Adipose tissue (tissue), 3 donors: Measurements from ENCODE around the gene SCN11A. TPM values are rescaled to one million over a fixed set of nuclear protein-coding genes. Genes with fewer than 3 reads are reported as not detected.
"Not testable (repeated sequence)": the region's sequence is repeated elsewhere in the genome, so short reads cannot be mapped to it uniquely, and the experiment has no call there.

Experiments used
- H3K27ac ChIP-seq: one replicate; pipeline ENCODE4 v1.5.1; 2013; ENCODE audit warnings: low read depth, low read length
- WGBS, 3 donors: extraction: QIAGEN DNeasy Blood & Tissue Kit; methylation state at CpG; one replicate each; pipeline ENCODE4 v1.1.7; 2013; 5-methylcytosine and 5-hydroxymethylcytosine counted together
- polyA plus RNA-seq, 3 donors: library from polyadenylated mRNA; stranded (reverse); fragments of 200-250 nt; gene quantifications; one replicate each; pipeline ENCODE4 v1.2.3, GENCODE V29; 2013
- donor health status: healthy with polysubstance abuse.
- donor health status: Bipolar disorder and iron deficiency.
- donor health status: healthy.

Gene SCN11A
- polyA plus RNA-seq, 3 donors: 0.07 to 0.22 (median 0.21) TPM

DNA sequence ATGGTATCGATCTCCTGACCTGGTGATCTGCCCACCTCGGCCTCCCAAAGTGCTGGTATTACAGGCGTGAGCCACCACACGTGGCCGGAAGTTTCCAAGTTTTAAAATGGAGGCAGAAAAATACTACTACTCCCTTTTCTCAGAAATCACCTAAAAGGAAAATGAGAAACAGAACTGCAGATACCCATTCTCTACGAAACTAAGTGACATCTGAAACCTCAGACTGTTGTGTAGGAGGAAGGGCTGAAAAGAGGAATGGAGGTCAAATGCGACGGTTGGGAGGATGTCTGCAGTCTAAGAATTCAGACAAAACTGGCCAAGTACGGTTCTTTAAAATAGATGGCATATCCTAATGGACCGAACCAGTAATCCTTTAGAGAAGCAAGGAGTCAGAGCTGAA lies 24.2 kb upstream of the SCN11A start:
- WGBS, 3 donors: 94 to 99% (median 98%) methylated on average over 10 of the region's 10 CpGs
- H3K27ac ChIP-seq: no peak overlapping the region

GRCh38 chr3:39068556-39068955 lies 16.8 kb upstream of the SCN11A start:
- 92 to 93% (median 93%) methylated on average over 3 of the region's 3 CpGs for WGBS, 3 donors
- H3K27ac ChIP-seq: no peak overlapping the region

GRCh38 chr3:39067286-39067685 lies 15.5 kb upstream of the SCN11A start:
- WGBS, 3 donors: 61 to 64% (median 62%) methylated on average over 1 of the region's 1 CpG
- H3K27ac ChIP-seq: no peak overlapping the region

GRCh38 chr3:39065197-39065596 lies 13.5 kb upstream of the SCN11A start:
- 23 to 32% (median 27%) methylated on average over 1 of the region's 1 CpG for WGBS, 3 donors
- no peak overlapping the region for H3K27ac ChIP-seq

- no peak overlapping the region for H3K27ac ChIP-seq
- WGBS, 3 donors: 91 to 97% (median 94%) methylated on average over 1 of the region's 1 CpG
These were observed 12.9 kb upstream of the SCN11A start for GRCh38 chr3:39064646-39065045.

- no peak overlapping the region for H3K27ac ChIP-seq
- WGBS, 3 donors: 92 to 96% (median 95%) methylated on average over 3 of the region's 3 CpGs
These were observed 11.4 kb upstream of the SCN11A start for GRCh38 chr3:39063143-39063542.

GRCh38 chr3:39062180-39062579 lies 10.4 kb upstream of the SCN11A start:
- 70 to 88% (median 86%) methylated on average over 1 of the region's 1 CpG for WGBS, 3 donors
- no peak overlapping the region for H3K27ac ChIP-seq

GRCh38 chr3:39061228-39061627 lies 9.5 kb upstream of the SCN11A start:
- not testable (repeated sequence) for H3K27ac ChIP-seq
- WGBS, 3 donors: 89 to 93% (median 92%) methylated on average over 2 of the region's 2 CpGs

- WGBS, 3 donors: 85 to 91% (median 90%) methylated on average over 3 of the region's 3 CpGs
- H3K27ac ChIP-seq: no peak overlapping the region
These were observed 4.4 kb upstream of the SCN11A start for GRCh38 chr3:39056151-39056550.

DNA sequence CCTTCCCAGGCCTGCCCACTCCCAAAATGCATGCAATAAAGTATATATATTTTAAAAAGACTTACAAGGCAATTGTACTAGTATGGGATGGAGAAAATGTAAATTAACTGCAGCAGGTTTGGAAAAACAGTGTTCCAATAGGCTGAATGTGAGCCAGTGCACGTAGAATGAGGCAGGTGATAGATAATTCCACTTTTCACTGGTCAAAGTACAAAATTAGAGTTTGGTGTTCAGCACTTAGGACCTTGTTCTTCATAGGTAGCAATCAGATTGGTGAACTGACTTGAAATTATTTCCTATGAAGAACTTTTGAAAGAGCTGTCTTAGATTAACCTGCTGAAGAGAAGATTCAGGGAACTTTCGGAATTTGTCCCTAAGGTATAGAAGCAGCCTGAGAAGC lies 2.0 kb upstream of the SCN11A start:
- 60 to 89% (median 87%) methylated on average over 2 of the region's 2 CpGs for WGBS, 3 donors
- no peak overlapping the region for H3K27ac ChIP-seq

DNA sequence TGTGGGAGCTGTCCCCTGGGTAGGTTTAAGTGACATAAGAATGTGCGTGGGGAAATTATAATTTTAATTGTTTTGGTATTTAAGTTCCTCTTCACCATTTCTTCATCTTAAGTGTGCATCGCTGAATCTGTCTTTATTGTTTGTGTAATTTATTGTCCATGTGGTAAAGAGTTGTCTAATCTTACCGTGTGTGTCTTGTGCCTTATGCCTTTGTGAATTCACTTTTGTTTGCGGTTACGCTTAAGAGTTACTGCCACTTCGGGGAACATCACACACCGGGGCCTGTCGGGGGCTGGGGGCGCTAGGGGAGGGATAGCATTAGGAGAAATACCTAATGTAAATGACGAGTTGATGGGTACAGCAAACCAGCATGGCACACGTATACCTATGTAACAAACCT lies 839 bp upstream of the SCN11A start:
- WGBS, 3 donors: 2% methylated on average over 11 of the region's 11 CpGs
- H3K27ac ChIP-seq: no peak overlapping the region

DNA sequence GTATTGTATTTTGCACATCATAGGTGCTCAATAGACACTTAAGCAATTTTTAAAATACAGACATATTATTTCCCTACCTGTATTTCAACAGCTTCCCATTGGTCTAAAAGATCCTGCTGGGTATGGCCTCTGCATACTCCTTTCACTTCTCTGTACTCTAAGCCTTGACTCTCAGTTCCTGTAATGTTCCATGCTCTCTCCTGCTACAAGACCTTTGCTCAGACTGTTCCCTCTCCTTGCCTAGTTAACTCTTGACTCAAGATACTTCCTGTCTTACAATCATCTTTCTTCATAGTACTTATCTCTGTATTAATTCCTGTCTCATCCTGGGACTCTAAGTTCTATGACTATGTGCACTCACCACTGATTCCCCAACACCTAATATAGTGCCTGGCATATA lies 1.7 kb downstream of the SCN11A start:
- H3K27ac ChIP-seq: no peak overlapping the region

- H3K27ac ChIP-seq: no peak overlapping the region
These were observed 13.6 kb downstream of the SCN11A start for GRCh38 chr3:39038165-39038564.

DNA sequence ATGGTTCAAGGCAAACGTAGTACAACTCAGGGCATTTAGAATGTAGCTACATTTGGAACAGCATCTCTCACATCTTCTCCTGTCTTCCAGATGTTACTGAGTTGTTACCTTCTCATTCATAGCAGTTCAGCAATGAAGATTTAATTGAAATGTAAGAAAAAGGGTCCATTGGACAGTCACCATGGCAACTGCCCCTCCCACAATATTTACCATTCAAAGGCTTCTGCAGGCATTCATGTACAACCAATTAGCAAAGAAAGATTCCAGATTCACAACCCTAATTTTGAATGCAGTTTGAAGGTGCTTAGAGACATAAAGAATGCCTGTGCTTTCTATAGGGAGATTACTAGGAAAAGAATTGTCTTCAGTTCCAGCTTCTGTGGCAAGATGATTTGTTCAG lies 22.2 kb downstream of the SCN11A start:
- 89 to 94% (median 93%) methylated on average over 1 of the region's 1 CpG for WGBS, 3 donors
- H3K27ac ChIP-seq: no peak overlapping the region

- WGBS, 3 donors: 57 to 71% (median 71%) methylated on average over 3 of the region's 3 CpGs
These were observed 23.2 kb downstream of the SCN11A start for GRCh38 chr3:39028546-39028945.

GRCh38 chr3:39025222-39025970 lies 26.3 kb downstream of the SCN11A start:
- H3K27ac ChIP-seq: no peak overlapping the region
- 72 to 85% (median 79%) methylated on average over 6 of the region's 6 CpGs for WGBS, 3 donors

More at GRCh38 chr3:39028546-39028945, 23.2 kb downstream of the SCN11A start:
- H3K27ac ChIP-seq: no peak overlapping the region

DNA sequence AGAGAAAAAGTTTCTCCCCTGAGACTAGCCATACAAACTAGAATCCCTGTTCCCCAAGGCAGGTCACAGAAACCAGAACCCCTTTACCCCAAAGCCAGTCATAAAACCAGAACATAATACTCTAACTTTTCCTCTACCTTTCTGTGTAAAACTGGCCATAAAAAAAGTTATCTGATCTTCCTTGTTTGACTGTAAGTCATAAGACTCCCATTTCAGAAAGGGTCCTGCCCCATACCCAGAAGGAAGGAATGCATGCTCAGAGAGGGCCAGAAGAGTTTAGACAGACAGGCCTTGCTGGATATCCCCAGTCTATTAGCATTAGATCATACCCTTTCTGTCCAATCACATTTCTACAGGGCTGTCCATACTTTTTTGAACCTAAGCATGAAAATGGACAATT lies 27.2 kb downstream of the SCN11A start:
- no peak overlapping the region for H3K27ac ChIP-seq

DNA sequence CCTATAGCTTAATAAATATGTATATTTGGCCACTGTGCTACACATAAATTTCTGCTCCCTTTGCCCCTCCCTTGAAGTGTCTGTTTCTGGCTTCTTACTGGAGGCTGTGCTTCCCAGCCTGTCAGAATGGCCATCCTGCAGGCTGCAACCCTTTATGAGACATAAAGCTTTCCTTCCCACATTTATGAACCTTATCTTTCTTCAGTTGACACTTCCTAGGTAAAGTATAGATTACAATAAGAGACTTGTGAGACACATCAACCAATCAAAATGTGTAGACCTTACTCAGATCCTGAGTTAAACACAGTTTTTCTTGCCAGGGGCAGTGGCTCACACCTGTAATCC lies 29.5 kb downstream of the SCN11A start:
- no peak overlapping the region for H3K27ac ChIP-seq

- WGBS, 3 donors: 88 to 91% (median 90%) methylated on average over 4 of the region's 4 CpGs
- H3K27ac ChIP-seq: no peak overlapping the region
These were observed 30.1 kb downstream of the SCN11A start for GRCh38 chr3:39021465-39022285.

DNA sequence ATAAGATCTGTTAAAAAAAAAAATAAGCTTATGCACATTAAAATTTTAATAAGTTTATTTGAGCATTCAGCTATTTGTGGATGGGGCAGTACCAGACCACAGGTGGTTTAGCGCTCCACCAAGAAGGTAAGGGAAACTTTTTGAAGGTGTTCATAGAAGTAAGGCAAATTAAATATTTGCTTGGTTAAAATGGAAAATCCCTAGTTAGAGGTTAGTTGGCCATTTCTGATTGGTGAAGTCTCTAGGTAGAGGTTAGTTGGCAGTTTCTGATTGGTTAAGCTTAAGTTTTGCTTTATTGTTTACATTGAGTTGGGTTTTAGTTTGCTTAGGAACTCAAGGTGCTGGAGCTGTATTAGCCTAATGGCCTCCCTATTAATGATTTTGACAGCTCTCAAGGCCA lies 30.7 kb downstream of the SCN11A start:
- no peak overlapping the region for H3K27ac ChIP-seq
- WGBS, 3 donors: 92 to 100% (median 100%) methylated on average over 1 of the region's 1 CpG
